Activated CD8-positive, alpha-beta T cell treated with anti-CD3 and anti-CD28 coated beads, Interleukin-2, amount 10 ng/mL, durations not matched to agents 7 days and 5 days (primary cell): ENCODE measurements around the gene LARGE2. TPM values are rescaled to one million over a fixed set of nuclear protein-coding genes. Genes with fewer than 3 reads are reported as not detected.
A peak's percentile ranks its signal among the peaks of the same experiment; 100 is the strongest.

Experiments used
- ATAC-seq: fragments of 150-1000 bp; cut with Tn5 transposase; one replicate; pipeline ENCODE4 v1.10.0; 2021; ENCODE audit warnings: moderate library complexity
- CTCF ChIA-PET: fragments of 350-600 bp; sonication (Branson Sonifier 250); formaldehyde crosslinking; loops from one replicate; lab custom pipeline; 2021; ENCODE audit warnings: antibody characterized with exemption; lab: Charles Lee
- POLR2A ChIA-PET: fragments of 350-600 bp; sonication (Branson Sonifier 250); formaldehyde crosslinking; loops from one replicate; lab custom pipeline; 2021; ENCODE audit warnings: antibody characterized with exemption; lab: Charles Lee
- DNase-seq: peaks from one replicate; pipeline ENCODE4 v3.0.0-alpha.2; 2020
- H3K27ac Mint-ChIP-seq: one replicate; pipeline ENCODE4 v1.8.0; 2021; ENCODE audit warnings: mild to moderate bottlenecking, mixed read lengths
- H3K27me3 Mint-ChIP-seq: one replicate; pipeline ENCODE4 v1.8.0; 2021; ENCODE audit warnings: low read depth, mixed read lengths
- H3K36me3 Mint-ChIP-seq: one replicate; pipeline ENCODE4 v1.8.0; 2021; ENCODE audit warnings: low read depth, mixed read lengths
- H3K4me1 Mint-ChIP-seq: one replicate; pipeline ENCODE4 v1.8.0; 2021; ENCODE audit warnings: low read depth, mixed read lengths
- H3K4me3 Mint-ChIP-seq: one replicate; pipeline ENCODE4 v1.8.0; 2021; ENCODE audit warnings: mild to moderate bottlenecking, mixed read lengths
- H3K9me3 Mint-ChIP-seq: one replicate; pipeline ENCODE4 v1.8.0; 2022; ENCODE audit warnings: mixed read lengths; ENCODE audit not compliant: insufficient read depth
- total RNA-seq, 2 experiments: library from RNA; stranded (reverse); gene quantifications; one replicate each; pipeline ENCODE4 v1.2.3, GENCODE V29; 2021

The LARGE2 gene
- total RNA-seq, 2 experiments from 2014 or later = 0.44 to 0.71 TPM

GRCh38 chr11:45907911-45908370 is 14.5 kb upstream of the LARGE2 start:
- H3K27me3 Mint-ChIP-seq = no peaks in the 10 kb centered on the region
- peaks cover 11% of the 10 kb centered on the region for H3K36me3 Mint-ChIP-seq
- H3K9me3 Mint-ChIP-seq = no peaks in the 10 kb centered on the region
- no peak overlapping the region for H3K4me3 Mint-ChIP-seq
- DNase-seq (no peak), ATAC-seq (no peak)
- CTCF ChIA-PET = no interaction called here
- peaks cover 11% of the 10 kb centered on the region for H3K4me1 Mint-ChIP-seq
- POLR2A ChIA-PET = interaction anchor here (0.7 to 1.7 kb wide), 2 partner anchors 10 kb away, joined by 4 to 5 read pairs; partner anchors contain the start of gene PEX16
- H3K27ac Mint-ChIP-seq = no peak overlapping the region

DNA sequence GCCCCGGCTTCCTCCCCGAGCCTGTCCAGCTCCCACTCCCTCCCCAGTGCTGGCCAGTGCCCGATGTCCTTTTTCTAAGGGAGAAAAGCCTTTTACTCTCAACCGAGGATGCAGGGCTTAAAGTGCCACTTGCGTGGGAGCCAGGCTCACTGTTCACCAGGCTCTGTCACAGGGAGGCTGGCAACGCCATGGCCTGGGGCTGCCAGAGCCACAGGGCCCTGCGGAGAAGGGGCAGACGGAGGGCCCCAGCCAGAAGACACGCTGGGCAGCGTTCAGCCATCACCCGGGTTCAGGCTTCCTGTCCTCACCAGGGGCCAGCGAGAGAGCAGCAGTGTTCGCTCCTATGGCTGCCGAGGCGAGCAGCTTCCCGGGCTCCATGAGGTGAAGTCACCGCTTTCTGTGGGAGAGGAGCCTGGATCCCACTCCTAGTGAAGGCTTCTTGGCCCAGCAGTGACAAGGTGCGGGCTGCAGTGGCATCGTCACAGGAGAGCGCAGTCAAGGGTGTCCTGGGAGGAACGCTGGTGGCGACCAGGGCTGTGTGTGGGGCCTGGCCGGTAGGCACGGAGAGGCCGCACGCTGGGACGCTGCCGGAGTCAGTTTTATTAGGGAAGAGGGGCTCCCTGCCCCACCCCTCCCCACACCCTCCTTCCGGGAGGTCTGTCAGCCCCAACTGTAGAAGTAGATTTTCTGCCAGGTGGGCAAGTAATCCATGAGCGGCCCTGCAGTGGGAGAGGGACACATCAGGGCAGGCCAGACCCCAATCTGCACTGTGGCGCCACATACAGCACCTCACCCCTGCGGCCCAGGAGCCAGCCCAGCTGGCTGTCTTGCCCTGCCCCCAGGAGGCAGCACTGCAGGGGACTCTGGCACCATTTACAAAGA is 12.6 kb upstream of the LARGE2 start:
- ATAC-seq (no peak), DNase-seq (no peak)
- no peak overlapping the region for H3K4me3 Mint-ChIP-seq
- CTCF ChIA-PET = no interaction called here
- peaks cover 15% of the 10 kb centered on the region for H3K36me3 Mint-ChIP-seq
- no peaks in the 10 kb centered on the region for H3K9me3 Mint-ChIP-seq
- no peak overlapping the region for H3K27ac Mint-ChIP-seq
- H3K4me1 Mint-ChIP-seq = peaks cover 19% of the 10 kb centered on the region
- POLR2A ChIA-PET = interaction anchor here (0.7 to 1.7 kb wide), 2 partner anchors 8 to 37 kb away, joined by 3 to 5 read pairs; partner anchors contain the start of gene PEX16
- no peaks in the 10 kb centered on the region for H3K27me3 Mint-ChIP-seq

DNA sequence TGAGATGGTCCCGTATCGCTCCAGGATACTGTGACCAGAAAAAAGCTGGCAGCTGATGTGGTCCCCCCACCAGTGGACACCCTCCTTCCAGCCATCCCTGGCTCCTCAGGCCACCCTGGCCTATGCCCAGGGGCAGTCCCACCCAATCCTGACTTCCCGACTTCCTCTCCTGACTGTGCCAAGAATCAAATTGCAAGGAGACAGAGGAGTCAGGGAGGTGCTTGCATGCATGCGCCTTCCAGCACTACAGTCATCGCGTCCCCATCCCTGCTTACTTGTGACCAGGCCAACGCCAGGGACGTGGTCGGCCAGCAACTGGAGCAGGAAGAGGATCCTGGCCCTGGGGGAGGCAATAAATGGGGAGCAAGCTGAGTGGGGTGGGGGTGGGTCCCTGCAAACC is 11.8 kb upstream of the LARGE2 start:
- H3K36me3 Mint-ChIP-seq = peaks cover 20% of the 10 kb centered on the region
- H3K4me3 Mint-ChIP-seq = no peak overlapping the region
- no peak for ATAC-seq
- DNase-seq = no peak
- H3K27ac Mint-ChIP-seq = no peak overlapping the region
- no peaks in the 10 kb centered on the region for H3K9me3 Mint-ChIP-seq
- H3K4me1 Mint-ChIP-seq = peaks cover 18% of the 10 kb centered on the region
- CTCF ChIA-PET = no interaction called here
- H3K27me3 Mint-ChIP-seq = no peaks in the 10 kb centered on the region
- POLR2A ChIA-PET = no interaction called here

- POLR2A ChIA-PET = interaction anchor here (0.9 kb wide), 1 partner anchor 14 kb away, joined by 3 read pairs; no protein-coding TSS in a partner anchor
- Mint-ChIP-seq H3K9me3 (no peaks in the 10 kb centered on the region), H3K4me3 (no peak overlapping the region), H3K4me1 (peaks cover 25% of the 10 kb centered on the region), H3K36me3 (peaks cover 27% of the 10 kb centered on the region), H3K27ac (no peak overlapping the region), H3K27me3 (no peaks in the 10 kb centered on the region)
- no peak for DNase-seq
- CTCF ChIA-PET = no interaction called here
- no peak for ATAC-seq
Measured at GRCh38 chr11:45913514-45913913, 8.9 kb upstream of the LARGE2 start.

DNA sequence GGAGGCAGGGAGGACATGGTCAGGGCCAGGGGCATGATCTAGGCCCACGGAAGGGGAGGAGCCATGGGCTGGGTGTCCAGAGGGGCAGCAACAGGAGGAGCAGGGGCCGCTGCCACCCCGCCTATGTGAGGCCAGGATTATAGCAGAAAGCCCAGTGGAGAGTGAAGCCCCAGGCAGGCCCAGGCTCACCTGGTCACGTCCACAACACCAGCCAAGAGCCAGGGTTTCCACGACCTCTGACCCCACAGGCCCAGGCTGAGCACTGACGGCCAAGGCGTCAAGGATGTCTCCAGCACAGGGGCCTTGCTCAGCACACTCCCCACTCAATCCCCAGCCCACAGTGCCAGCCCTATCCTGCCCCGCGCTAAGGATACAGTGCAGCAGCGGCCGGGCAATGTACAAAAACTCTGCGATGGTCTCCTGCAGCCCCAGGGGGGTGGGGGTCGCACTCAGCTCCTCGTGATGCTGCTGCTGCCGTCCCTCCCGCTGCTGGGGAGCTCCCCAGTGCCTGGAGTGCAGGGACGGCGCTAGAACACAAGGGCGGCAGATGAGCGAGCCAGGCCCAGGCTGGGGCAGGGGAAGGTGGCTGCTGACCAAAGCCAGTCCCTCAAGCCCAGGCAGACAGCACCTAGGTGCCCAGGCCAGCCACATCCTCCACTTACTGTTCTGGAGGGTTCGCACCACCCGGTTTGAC is 8.4 kb upstream of the LARGE2 start:
- no peak overlapping the region for H3K4me3 Mint-ChIP-seq
- no peak overlapping the region for H3K27ac Mint-ChIP-seq
- no peaks in the 10 kb centered on the region for H3K27me3 Mint-ChIP-seq
- POLR2A ChIA-PET = interaction anchor here (0.9 kb wide), 1 partner anchor 13 kb away, joined by 3 read pairs; no protein-coding TSS in a partner anchor
- H3K9me3 Mint-ChIP-seq = no peaks in the 10 kb centered on the region
- peaks cover 31% of the 10 kb centered on the region for H3K4me1 Mint-ChIP-seq
- CTCF ChIA-PET = no interaction called here
- H3K36me3 Mint-ChIP-seq = peaks cover 27% of the 10 kb centered on the region
- DNase-seq (no peak), ATAC-seq (no peak)

GRCh38 chr11:45915446-45915845 is 7.0 kb upstream of the LARGE2 start:
- Mint-ChIP-seq H3K36me3 (peaks cover 24% of the 10 kb centered on the region), H3K4me3 (no peak overlapping the region), H3K27ac (no peak overlapping the region), H3K9me3 (no peaks in the 10 kb centered on the region), H3K27me3 (no peaks in the 10 kb centered on the region), H3K4me1 (peaks cover 42% of the 10 kb centered on the region)
- POLR2A ChIA-PET = interaction anchor here (0.6 kb wide), 1 partner anchor 14 kb away, joined by 3 read pairs; no protein-coding TSS in a partner anchor
- ATAC-seq = no peak
- CTCF ChIA-PET = interaction anchor here (0.9 kb wide), 1 partner anchor 35 kb away, joined by 4 read pairs; no protein-coding TSS in a partner anchor
- DNase-seq = no peak

- peak; percentile 1 for ATAC-seq
- POLR2A ChIA-PET = interaction anchor here (0.5 to 2.5 kb wide), 7 partner anchors 8 to 69 kb away, joined by 3 to 16 read pairs (median 4); no protein-coding TSS in a partner anchor
Measured at GRCh38 chr11:45917286-45917622, 5.2 kb upstream of the LARGE2 start.

GRCh38 chr11:45917623-45918330 is 4.7 kb upstream of the LARGE2 start, which contains the start of gene PEX16:
TSS of gene PEX16 (minus strand) at chr11:45917877. CDS start at chr11:45917811, 66 bp downstream.
- Mint-ChIP-seq H3K36me3 (peaks cover 16% of the 10 kb centered on the region), H3K4me1 (peaks cover 50% of the 10 kb centered on the region), H3K27me3 (peaks cover 6% of the 10 kb centered on the region), H3K4me3 (peak within 1 kb of the TSS; percentile 94), H3K9me3 (no peaks in the 10 kb centered on the region), H3K27ac (peak within 1 kb of the TSS; percentile 99)
- CTCF ChIA-PET = interaction anchor here (0.6 to 2.4 kb wide), 12 partner anchors 46 to 320 kb away, joined by 3 to 13 read pairs (median 4); partner anchors contain the start of gene CRY2
- ATAC-seq (peak; percentile 94), DNase-seq (peak; percentile 98)
- POLR2A ChIA-PET = interaction anchor here (0.7 to 2.5 kb wide), 7 partner anchors 9 to 83 kb away, joined by 3 to 16 read pairs (median 4); no protein-coding TSS in a partner anchor

More at GRCh38 chr11:45917286-45917622, 5.2 kb upstream of the LARGE2 start:
- Mint-ChIP-seq H3K4me1 (peaks cover 50% of the 10 kb centered on the region), H3K36me3 (peaks cover 16% of the 10 kb centered on the region), H3K9me3 (no peaks in the 10 kb centered on the region), H3K27me3 (peaks cover 6% of the 10 kb centered on the region), H3K4me3 (peak overlapping the region; percentile 94), H3K27ac (peak overlapping the region; percentile 99)
- DNase-seq = peak; percentile 49
- CTCF ChIA-PET = interaction anchor here (0.7 to 2.4 kb wide), 6 partner anchors 48 to 321 kb away, joined by 3 to 13 read pairs (median 4); partner anchors contain the start of gene CRY2

DNA sequence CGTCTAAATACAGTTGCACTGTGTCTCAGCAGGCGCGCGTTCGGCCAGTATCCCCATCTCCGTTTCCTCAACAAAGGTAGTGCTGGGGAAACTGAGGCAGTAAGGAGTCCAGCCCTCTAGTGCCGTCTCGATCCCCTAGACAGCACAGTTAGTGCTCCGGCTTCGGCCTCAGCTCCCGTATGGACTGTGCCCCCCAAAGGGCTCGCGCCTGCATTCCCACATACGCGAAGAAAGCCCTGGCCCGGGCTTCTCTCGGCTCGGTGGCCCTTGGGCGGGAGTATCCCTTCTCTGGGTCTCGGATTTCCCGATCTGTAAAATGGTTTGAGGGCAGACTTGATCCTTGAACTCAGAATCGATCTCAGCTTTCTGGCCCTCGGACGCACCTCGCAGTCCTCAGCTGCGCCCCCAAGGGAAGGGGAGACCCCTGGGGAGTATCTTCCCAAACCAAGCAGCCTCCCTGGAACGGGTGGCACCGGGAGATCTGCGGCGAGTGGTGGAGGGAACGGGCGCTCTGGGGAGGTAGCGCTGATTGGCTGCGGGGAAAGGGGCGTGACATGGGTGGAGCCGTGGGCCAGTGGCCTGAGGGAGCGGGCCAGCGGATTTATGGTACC is 4.0 kb upstream of the LARGE2 start:
- H3K27ac Mint-ChIP-seq = peak overlapping the region; percentile 99
- H3K4me3 Mint-ChIP-seq = peak overlapping the region; percentile 94
- H3K27me3 Mint-ChIP-seq = peaks cover 9% of the 10 kb centered on the region
- DNase-seq = peak; percentile 78
- no peaks in the 10 kb centered on the region for H3K9me3 Mint-ChIP-seq
- peak; percentile 32 for ATAC-seq
- POLR2A ChIA-PET = interaction anchor here (0.7 to 2.5 kb wide), 6 partner anchors 9 to 83 kb away, joined by 3 to 16 read pairs (median 4); no protein-coding TSS in a partner anchor
- H3K4me1 Mint-ChIP-seq = peaks cover 53% of the 10 kb centered on the region
- CTCF ChIA-PET = interaction anchor here (0.6 to 2.4 kb wide), 9 partner anchors 46 to 320 kb away, joined by 3 to 13 read pairs (median 3); partner anchors contain the start of gene CRY2
- H3K36me3 Mint-ChIP-seq = peaks cover 16% of the 10 kb centered on the region

DNA sequence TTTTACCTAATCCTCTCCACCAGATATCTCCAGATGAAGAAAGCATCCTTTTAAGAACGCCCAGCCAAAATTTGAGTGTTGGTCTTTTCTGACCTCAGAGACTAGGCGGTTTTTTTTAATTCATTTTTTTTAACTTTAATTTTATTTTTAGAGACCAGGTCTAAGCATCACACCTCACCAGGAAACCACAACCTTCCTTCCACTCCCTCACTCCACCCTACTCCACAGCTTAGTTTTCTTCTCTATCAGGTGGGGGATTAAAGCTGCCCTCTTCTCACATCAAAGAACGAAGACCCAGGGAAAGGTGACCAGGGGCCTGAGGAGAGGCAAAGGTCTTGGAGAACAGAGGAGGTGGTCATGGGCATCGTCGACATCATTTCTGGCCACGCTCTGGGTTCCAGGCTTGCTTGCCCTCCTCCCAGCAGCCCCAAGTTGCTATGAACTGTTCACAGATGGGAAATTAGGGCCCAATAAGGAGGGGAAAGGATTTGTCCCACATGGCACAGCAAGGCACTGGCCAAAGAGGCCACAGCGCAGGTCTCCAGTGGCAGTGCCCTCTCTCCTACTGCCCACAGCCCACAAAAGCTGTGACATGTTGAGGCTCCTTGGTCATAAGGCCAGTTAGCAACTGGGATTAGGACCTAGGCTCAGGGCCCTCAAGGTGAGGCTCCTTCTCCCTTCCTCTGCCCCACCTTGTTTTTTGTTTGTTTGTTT is 3.3 kb upstream of the LARGE2 start:
- peak overlapping the region; percentile 94 for H3K4me3 Mint-ChIP-seq
- H3K27me3 Mint-ChIP-seq = peaks cover 13% of the 10 kb centered on the region
- no peaks in the 10 kb centered on the region for H3K9me3 Mint-ChIP-seq
- peaks cover 50% of the 10 kb centered on the region for H3K4me1 Mint-ChIP-seq
- peaks cover 12% of the 10 kb centered on the region for H3K36me3 Mint-ChIP-seq
- ChIA-PET POLR2A (interaction anchor here (1.5 to 1.7 kb wide), 2 partner anchors 10 to 12 kb away, joined by 4 to 5 read pairs; no protein-coding TSS in a partner anchor), CTCF (interaction anchor here (1.2 to 2.4 kb wide), 2 partner anchors 46 to 85 kb away, joined by 3 to 13 read pairs; no protein-coding TSS in a partner anchor)
- DNase-seq = no peak
- H3K27ac Mint-ChIP-seq = peak overlapping the region; percentile 99
- no peak for ATAC-seq
